Lower leg skin (tissue), 3 donors: ENCODE measurements around the gene MX1.

ENCODE experiments used
- POLR2A ChIP-seq, 2 donors: fragments of 450-650 bp; IDR thresholded peaks; one replicate each; pipeline ENCODE4 v1.6.1; 2016 to 2017; ENCODE audit warnings: antibody characterized with exemption in 2 of 2, mild to moderate bottlenecking in 1 of 2, moderate library complexity in 1 of 2
- TF ChIP-seq, protein P1 (sequence below), 3 donors: fragments of 450-650 bp; IDR thresholded peaks; one replicate each; pipeline ENCODE4 v1.5.1; 2016; ENCODE audit warnings: antibody characterized with exemption in 3 of 3, mild to moderate bottlenecking in 3 of 3, moderate library complexity in 2 of 3

DNA sequence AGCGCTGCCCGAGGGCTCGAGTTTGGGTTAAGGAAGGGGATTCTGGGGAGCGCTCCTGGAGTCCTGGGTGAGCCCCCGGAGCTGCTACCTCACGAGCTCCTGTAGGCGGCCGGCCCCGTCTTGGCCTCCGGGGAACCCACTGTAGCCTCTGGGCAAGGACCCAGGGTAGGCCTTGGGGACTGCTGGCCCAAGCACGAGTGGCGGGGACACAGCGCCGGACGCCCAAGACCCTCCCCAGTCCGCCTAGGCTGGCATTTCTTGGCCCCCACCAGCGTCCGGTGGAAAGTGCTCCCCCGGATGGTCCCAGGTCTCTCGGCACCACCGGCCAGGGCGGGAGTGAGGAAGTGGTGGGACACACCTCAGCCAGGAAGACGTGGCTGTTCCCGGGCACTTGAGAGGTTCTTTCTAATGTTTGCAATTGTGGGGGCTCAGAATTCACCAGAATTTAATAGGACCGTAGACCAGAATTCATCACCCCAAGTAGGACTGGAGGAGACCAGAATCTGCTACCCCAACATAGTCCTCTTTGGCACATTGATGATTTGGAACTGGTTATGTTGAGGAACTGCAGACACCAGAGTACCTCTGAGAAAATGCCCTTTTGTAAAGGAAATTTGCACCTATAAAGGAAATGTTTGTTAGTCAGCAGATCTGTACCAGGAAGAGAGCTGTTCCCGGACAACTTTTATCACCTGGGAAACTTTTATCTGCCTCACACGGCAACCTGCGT lies 82.5 kb downstream of the MX1 start:
- TF ChIP-seq, protein P1, sequence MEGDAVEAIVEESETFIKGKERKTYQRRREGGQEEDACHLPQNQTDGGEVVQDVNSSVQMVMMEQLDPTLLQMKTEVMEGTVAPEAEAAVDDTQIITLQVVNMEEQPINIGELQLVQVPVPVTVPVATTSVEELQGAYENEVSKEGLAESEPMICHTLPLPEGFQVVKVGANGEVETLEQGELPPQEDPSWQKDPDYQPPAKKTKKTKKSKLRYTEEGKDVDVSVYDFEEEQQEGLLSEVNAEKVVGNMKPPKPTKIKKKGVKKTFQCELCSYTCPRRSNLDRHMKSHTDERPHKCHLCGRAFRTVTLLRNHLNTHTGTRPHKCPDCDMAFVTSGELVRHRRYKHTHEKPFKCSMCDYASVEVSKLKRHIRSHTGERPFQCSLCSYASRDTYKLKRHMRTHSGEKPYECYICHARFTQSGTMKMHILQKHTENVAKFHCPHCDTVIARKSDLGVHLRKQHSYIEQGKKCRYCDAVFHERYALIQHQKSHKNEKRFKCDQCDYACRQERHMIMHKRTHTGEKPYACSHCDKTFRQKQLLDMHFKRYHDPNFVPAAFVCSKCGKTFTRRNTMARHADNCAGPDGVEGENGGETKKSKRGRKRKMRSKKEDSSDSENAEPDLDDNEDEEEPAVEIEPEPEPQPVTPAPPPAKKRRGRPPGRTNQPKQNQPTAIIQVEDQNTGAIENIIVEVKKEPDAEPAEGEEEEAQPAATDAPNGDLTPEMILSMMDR (IDR thresholded peaks at IDR 0.05): no peak
- TF ChIP-seq POLR2A (IDR thresholded peaks at IDR 0.05): no peak
